HG03521 (cell line): ENCODE results near the gene ABCA1.
"Not testable (repeated sequence)": the region's sequence is repeated elsewhere in the genome, so short reads cannot be mapped to it uniquely, and the experiment has no call there.

Experiments
- ATAC-seq: cut with Tn5 transposase; IDR thresholded peaks from one replicate; pipeline ENCODE4 v1.9.1; 2021; ENCODE audit warnings: mild to moderate bottlenecking, moderate library complexity; ENCODE audit not compliant: unreplicated experiment

Gene ABCA1

DNA sequence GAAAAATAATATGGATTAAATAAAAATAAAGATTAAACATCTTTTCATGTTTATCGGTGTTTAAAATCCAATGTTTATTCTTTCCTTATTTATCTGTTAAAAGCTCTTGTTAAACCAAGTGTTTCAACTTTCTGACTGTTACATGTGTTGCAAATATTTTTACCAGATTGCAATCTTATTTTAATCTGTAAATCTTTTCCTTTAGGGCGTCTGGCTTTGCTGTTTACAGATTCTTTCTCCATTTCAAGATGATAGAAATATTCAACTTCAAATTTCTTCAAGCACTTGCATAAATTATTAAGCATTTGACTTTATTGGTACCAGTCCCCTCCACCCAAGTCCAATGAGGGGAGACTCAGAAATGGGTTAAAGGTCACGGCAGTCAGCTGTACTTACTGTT, 16.9 kb upstream of the ABCA1 start:
- no peak for ATAC-seq

- ATAC-seq, result no peak
Observed at GRCh38 chr9:104944356-104944755, 16.4 kb upstream of the ABCA1 start.

DNA sequence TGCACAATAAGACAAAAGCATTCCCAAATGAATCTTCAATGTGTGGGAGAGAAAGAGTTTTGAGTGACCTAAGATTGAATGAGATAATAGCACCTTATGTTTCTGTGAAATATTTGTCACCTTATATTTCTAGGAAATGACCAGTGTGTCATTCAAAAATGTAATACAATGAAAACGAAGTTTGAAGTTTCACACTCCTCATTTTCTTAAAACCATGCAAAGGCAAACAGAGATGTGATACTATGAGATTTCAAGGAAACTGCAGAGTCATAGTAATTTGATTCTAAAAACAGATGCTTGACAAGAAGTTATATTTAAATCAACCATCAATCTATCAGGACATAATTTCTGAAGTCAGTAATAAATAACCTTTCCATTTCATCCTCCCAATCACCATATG, 13.6 kb upstream of the ABCA1 start:
- ATAC-seq, result no peak

GRCh38 chr9:104936291-104936690, 8.3 kb upstream of the ABCA1 start:
- ATAC-seq, result no peak

GRCh38 chr9:104935501-104935810, 7.5 kb upstream of the ABCA1 start:
- not testable (repeated sequence) for ATAC-seq

GRCh38 chr9:104934691-104935500, 6.9 kb upstream of the ABCA1 start:
- no peak for ATAC-seq

GRCh38 chr9:104933091-104933490, 5.1 kb upstream of the ABCA1 start:
- not testable (repeated sequence) for ATAC-seq

DNA sequence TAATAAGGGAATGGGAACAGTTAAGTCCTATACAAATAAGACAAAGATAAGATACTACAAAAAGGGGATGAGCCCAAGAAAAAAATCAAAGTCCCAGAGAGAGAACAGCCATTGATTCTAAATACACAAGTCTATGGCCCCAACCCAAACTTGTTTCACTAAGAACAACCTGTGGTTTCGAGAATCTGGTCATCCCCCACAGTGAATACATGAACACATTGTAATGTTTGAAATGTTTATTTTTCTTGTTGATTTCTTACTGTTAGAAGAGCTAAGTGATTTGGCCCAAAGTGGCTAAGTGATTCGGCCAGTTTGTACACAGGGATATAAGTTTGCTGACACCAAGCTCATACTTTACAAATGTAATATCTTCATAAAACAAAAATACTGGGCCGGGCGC, 3.3 kb upstream of the ABCA1 start:
- ATAC-seq, result no peak

DNA sequence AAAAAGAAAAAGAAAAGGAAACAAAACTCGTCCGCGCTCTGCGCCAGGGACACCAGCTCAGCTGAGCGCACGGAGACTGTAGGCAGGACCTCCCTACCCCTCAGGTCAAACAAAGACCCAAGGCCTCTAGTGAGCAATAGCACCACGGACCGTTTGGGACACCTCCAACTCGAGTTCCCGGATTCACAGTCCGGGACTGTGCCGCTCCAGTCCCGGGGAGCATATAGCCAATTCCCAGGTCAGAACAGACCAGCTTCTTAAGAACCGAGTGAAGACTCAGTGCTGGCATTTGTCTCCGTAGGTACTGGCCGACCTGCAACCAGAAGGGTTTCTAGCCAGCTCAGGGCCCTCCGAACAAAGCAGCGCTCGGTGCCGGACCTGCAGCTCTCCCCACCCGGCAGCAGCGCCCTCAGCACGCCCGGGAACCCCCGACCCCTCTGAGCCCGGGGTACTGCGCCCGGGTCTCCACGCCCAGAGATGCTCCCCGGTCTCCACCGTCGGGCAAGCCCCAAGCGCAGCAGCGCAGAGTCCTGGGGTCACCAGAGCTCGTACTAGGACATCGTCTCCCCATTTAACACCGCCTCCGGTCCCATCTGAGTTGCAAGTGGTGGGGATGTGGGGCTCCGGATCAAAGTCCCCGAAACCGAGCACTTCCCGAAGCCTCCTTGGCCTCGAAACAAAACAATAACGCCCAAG, 591 bp downstream of the ABCA1 start:
- ATAC-seq, result no peak

DNA sequence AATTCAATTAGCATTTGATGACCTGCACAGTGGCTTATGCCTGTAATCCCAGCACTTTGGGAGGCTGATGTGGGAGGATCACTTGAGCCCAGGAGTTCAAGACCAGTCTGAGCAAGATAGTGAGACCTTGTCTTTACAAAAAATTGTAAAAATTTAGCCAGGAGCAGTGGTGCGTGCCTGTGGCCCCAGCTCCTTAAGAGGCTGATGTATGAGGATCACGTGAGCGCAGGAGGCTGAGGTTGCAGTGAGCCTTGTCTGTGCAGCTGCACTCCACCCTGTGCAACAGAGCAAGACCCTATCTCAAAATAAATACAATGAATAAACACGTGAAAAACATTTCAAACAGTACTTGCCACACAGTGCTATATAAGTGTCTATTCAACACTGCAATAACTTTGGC, 4.2 kb downstream of the ABCA1 start:
- no peak for ATAC-seq

DNA sequence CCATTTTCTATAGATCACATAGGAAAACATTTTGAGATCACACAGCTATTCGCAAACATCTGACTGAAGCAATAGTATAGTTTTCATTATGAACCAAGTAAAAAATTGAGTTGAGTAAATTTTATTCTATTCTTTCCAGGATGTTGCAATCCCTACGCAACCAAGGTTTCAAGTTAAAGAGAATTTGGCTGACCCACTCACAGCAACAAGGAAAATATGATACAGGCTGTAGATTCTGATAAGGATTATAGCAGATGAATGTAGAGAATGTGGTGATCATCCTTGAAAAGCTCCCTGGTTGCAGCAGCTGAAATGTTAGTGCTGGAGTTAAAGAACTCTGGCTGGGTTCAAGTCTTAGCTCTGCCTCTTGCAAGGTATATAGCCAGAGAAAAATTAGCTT, 4.7 kb downstream of the ABCA1 start:
- ATAC-seq, result no peak

GRCh38 chr9:104922748-104923147, 5.2 kb downstream of the ABCA1 start:
- ATAC-seq, result not testable (repeated sequence)

GRCh38 chr9:104921067-104921741, 6.8 kb downstream of the ABCA1 start:
- ATAC-seq, result peak; percentile 46

DNA sequence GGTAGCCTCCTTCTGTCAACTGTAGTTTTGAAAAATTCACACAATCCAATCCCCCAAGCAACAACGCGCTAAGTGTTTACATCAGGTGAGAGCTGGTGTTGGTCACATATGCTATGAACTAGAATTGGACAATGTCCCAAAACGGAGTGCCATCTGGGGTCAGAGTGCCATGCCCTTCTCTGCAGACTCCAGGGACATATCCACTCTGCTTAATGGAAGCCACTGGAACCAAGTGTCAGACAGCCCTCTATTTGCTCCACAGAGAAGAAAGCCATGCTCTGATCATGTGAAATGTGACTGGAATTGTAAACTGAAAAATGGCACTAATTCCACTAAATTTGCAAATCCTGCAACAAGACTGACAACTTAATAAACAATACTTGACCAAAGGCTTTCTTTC, 12.2 kb downstream of the ABCA1 start:
- no peak for ATAC-seq

- no peak for ATAC-seq
Observed at GRCh38 chr9:104915049-104915448, 12.9 kb downstream of the ABCA1 start.

GRCh38 chr9:104914466-104914865, 13.5 kb downstream of the ABCA1 start:
- ATAC-seq, result no peak

DNA sequence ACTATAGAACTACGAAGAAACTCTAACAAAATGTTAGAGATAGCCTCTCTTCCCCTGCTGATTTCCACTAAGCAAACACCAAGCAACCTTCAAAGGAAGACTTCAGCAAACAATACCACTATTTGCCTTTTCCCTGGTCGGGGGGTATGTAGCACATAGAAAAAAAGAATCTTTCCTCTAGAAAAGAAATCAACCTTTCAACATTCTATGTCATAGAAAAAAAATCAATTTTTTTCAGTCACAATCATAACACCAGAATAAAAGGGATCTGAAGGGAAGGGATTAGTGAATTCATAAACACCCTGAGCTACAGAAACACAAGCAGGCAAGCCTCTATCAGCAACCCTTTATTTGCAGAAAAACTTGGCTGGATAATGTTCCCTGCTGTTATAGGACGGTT, 15.3 kb downstream of the ABCA1 start:
- no peak for ATAC-seq

GRCh38 chr9:104911032-104911607, 16.8 kb downstream of the ABCA1 start:
- no peak for ATAC-seq

- no peak for ATAC-seq
Observed at GRCh38 chr9:104907278-104907951, 20.5 kb downstream of the ABCA1 start.

- ATAC-seq, result no peak
Observed at GRCh38 chr9:104906441-104907277, 21.3 kb downstream of the ABCA1 start.
